GM19463 (cell line): Measurements from ENCODE around the gene RASGRF1.

ENCODE experiments used
- ATAC-seq: cut with Tn5 transposase; IDR thresholded peaks from one replicate; pipeline ENCODE4 v1.9.1; 2021; ENCODE audit warnings: mild to moderate bottlenecking, moderate library complexity; ENCODE audit not compliant: unreplicated experiment

RASGRF1 gene

GRCh38 chr15:79068790-79069189 lies 21.8 kb downstream of the RASGRF1 start:
- ATAC-seq = no peak

DNA sequence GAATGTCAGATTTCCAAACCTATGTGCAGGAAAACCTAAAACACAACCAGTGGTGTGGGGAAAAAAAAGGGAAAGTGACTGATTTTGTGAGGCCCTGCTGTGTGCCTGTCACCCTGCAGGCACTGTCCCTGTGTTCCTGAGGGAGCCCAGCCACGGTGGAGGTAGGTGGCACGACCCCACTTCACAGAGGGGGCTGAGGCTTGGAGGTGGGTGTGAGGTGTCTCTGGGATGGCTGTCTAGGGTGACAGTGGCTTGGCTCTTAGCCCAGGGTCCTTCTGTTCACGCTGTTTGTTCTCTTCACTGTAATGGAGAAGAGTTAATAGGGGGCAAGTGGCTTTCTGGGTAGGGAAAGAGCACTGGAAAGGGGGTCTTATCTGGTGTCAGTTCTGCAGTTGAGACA lies 22.6 kb downstream of the RASGRF1 start:
- ATAC-seq = no peak

- ATAC-seq = no peak
Observed at GRCh38 chr15:79067072-79067833, 23.3 kb downstream of the RASGRF1 start.

DNA sequence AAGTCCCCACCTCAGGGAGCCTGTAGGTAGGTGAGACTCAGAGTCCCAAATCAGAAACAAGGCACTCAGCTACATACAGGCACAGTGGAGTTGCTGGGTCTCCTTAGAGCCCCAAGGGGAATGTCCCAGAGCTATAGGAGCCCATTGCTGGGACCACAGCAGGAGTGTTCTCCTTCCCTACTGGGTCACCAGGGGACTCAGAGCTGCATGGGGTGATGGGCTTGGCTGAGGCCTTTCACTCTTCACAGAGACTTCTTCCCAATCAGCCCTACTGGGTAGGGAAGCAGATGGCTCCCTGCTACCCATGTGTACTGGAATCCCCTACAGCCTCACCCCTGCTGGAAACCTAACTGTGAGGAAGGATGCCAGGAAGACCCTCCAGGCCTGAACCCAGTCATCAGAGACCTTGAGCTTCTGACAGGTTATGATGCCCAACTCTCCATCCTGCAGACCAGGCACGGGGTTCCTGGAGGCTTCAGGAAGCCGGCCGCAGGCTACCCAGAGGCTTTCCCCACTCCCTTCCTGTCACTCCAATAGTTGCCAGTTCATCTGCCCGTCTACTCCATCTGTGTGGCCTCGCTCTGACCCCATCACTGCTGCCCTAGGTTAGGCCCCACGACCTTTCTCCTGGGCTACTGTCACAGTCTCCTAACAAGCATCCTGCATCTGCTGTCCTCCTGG lies 24.0 kb downstream of the RASGRF1 start:
- ATAC-seq = no peak

DNA sequence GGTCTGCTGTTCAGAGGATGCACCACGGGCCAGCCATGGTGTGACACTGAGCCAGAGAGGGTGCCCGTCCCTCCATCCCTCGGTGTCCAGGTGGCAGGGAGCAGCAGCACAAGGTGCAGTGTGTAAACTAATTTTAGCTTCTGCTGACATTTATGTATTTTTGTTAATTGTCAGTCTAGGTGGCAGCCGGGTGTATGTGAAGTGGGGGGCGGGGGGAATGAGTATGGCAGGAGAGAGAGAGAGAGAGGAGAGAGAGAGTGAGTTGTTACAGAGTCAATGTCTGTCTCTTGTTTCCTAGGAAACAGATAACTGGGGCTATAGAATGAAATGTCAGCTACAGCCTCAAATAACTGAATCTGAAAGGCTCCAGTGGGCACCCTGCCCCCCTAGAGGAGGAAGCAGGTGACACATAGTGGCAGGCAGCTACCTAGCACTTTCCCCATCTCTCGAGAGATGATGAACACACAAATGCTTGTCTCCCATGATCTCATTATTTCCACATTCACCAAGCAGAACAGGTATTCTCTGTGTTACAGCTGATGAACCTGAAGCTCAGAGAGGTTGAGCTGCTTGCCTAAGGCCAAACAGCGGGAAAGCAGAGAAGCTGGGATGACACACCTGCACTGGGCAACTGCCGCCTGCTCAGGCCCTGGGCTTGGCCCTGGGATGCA lies 24.7 kb downstream of the RASGRF1 start:
- ATAC-seq = no peak

DNA sequence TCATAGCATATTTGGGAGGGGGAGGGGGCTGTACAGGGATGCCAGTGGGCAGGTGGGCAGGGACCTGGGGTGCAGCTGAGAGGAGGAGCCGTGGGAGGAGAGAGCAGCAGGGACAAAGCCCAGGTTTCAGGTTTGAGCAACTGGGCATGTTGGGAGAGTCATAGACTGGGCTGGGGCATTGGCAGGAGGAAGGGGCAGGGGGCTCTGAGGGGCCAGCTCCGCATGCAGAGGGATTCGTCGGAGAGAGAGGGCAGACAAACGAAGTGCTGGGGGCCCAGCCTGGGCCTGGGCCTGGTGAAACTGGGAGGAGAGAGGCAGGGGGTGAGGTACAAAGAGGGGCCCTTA lies 25.2 kb downstream of the RASGRF1 start:
- ATAC-seq = no peak

- ATAC-seq = no peak
Observed at GRCh38 chr15:79064496-79064895, 26.1 kb downstream of the RASGRF1 start.

DNA sequence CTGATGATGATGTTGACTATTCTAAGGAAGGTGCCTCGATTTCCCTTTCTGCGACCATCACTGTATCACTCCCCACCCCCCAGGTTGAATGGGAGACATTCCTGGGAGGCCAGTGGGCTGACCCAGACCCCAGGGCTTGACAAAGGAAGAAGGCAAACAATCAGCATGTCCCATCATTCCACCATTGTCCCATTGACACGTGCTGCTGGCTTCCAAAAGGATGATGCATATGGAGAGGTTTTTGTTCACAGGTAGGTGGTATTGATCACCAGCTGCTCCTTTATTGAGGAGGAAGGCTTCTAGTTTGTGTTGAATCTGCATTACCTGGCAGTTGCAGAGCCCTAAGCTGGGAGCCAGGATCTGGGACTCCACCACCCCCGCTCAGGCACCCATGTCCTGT lies 30.4 kb downstream of the RASGRF1 start:
- ATAC-seq = no peak

GRCh38 chr15:79059081-79059572 lies 31.5 kb downstream of the RASGRF1 start:
- no peak for ATAC-seq

DNA sequence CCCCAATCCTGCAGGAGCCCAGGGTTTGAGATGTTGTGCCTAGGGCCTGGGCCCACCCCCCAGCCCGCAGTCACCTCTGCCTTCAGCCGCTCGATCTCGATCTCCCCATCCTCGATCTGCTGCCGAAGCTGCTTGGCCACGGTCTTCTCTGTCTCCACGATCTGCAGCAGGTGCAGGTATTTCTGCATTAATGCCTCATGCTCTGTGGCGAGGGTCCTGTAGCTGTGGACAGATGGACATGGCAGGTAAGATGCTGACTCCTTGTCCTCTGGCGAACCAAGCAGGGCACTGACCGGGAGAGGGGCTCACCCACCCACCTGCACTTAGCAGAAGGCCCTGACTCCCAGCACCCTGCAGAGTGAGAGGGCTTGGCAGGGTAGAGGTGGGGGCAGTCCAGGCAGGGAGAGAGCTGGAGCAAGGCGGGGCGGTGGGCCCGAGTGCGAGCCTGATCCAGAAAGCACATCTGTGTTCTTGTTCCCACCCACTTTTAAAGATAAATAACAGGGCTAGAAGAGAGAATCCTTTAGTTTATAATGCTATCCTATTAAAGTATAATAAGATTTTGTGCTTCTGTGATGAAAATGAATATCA lies 32.2 kb downstream of the RASGRF1 start:
- no peak for ATAC-seq

DNA sequence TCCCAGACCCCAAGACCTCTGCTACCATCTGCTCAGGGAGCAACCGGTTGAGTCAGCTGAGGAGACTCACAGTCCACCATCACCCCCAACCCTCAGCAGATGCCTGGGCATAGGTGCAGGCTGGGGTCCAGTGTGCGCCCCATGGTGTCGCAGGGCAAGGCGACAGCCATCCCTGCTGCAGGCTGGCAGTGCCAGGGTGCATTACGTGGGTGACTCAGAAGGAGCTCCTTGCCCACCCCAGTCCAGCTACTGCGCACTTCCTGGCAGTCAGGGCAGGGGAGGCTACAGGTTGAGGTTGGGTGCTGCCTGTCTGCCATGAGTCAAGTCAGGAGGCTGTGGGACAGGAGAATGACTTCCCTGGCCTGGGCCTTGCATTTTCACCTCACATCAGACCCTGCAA lies 33.5 kb downstream of the RASGRF1 start:
- ATAC-seq = no peak

- ATAC-seq = no peak
Observed at GRCh38 chr15:79054350-79054749, 36.2 kb downstream of the RASGRF1 start.

- no peak for ATAC-seq
Observed at GRCh38 chr15:79053894-79054293, 36.7 kb downstream of the RASGRF1 start.

GRCh38 chr15:79051941-79052731 lies 38.4 kb downstream of the RASGRF1 start:
- no peak for ATAC-seq

GRCh38 chr15:79051029-79051428 lies 39.6 kb downstream of the RASGRF1 start:
- ATAC-seq = no peak

- no peak for ATAC-seq
Observed at GRCh38 chr15:79050341-79050740, 40.2 kb downstream of the RASGRF1 start.

DNA sequence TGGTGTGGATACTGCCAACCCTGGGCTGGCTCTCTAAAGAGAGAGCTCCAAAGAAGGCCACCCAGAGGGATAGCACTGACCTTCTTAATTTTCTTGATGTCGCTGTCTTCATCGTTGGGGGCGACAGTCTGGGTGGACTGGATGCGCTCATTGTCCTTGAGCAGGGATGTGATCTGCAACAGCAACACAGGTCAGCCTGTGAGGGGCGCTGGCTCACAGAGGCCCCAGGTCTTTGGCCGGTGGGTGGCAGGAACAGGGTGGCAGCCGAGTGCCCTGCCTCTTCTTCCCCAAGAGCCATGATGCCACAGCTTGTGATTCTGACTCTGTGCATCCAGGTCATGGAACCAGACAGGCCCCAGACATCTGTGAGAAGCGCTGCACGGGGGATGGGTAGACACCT lies 41.2 kb downstream of the RASGRF1 start:
- ATAC-seq = no peak

GRCh38 chr15:79047676-79048439 lies 42.7 kb downstream of the RASGRF1 start:
- ATAC-seq = no peak

GRCh38 chr15:79046691-79047404 lies 43.7 kb downstream of the RASGRF1 start:
- no peak for ATAC-seq
